ENCODE results near the gene NR3C2. TPM values are rescaled to one million over a fixed set of nuclear protein-coding genes. Genes with fewer than 3 reads are reported as not detected.

The NR3C2 gene
- total RNA-seq (ENCODE audit: unreplicated experiment), result 0.54 TPM
- long read RNA-seq, result 0 reads

- H3K36me3 Mint-ChIP-seq (ENCODE audit: low read depth, unreplicated experiment), result no peaks in the 10 kb centered on the region
- peak within 1 kb of the TSS; percentile 95 for H3K4me3 Mint-ChIP-seq (ENCODE audit: unreplicated experiment)
- H3K9me3 Mint-ChIP-seq (ENCODE audit: unreplicated experiment), result no peaks in the 10 kb centered on the region
- H3K4me1 Mint-ChIP-seq (ENCODE audit: unreplicated experiment), result peaks cover 8% of the 10 kb centered on the region
- no peak within 1 kb of the TSS for H3K27ac Mint-ChIP-seq (ENCODE audit: unreplicated experiment)
- peak; percentile 95 for DNase-seq (ENCODE audit: low spot score)
- TF ChIP-seq CTCF (IDR thresholded peaks at IDR 0.05; ENCODE audit: unreplicated experiment), result no peak
- H3K27me3 Mint-ChIP-seq (ENCODE audit: unreplicated experiment), result peaks cover 7% of the 10 kb centered on the region
These were observed at the start of gene NR3C2 for GRCh38 chr4:148441986-148442831. Gene NR3C2 (minus strand): TSS chr4:148442414.

GRCh38 chr4:148487181-148487580 is 45.0 kb upstream of the NR3C2 start:
- Mint-ChIP-seq H3K27me3 (ENCODE audit: unreplicated experiment) (no peaks in the 10 kb centered on the region), H3K36me3 (ENCODE audit: low read depth, unreplicated experiment) (no peaks in the 10 kb centered on the region)
- no peak for DNase-seq (ENCODE audit: low spot score)

GRCh38 chr4:148481636-148482035 is 39.4 kb upstream of the NR3C2 start:
- no peaks in the 10 kb centered on the region for H3K9me3 Mint-ChIP-seq (ENCODE audit: unreplicated experiment)
- H3K27me3 Mint-ChIP-seq (ENCODE audit: unreplicated experiment), result no peaks in the 10 kb centered on the region
- no peak for TF ChIP-seq CTCF (IDR thresholded peaks at IDR 0.05; ENCODE audit: unreplicated experiment)
- DNase-seq (ENCODE audit: low spot score), result no peak
- no peaks in the 10 kb centered on the region for H3K4me1 Mint-ChIP-seq (ENCODE audit: unreplicated experiment)
- no peaks in the 10 kb centered on the region for H3K36me3 Mint-ChIP-seq (ENCODE audit: low read depth, unreplicated experiment)
- no peak overlapping the region for H3K27ac Mint-ChIP-seq (ENCODE audit: unreplicated experiment)
- no peak overlapping the region for H3K4me3 Mint-ChIP-seq (ENCODE audit: unreplicated experiment)

More at GRCh38 chr4:148487181-148487580, 45.0 kb upstream of the NR3C2 start:
- TF ChIP-seq CTCF (IDR thresholded peaks at IDR 0.05; ENCODE audit: unreplicated experiment), result no peak
- no peak overlapping the region for H3K27ac Mint-ChIP-seq (ENCODE audit: unreplicated experiment)
- no peaks in the 10 kb centered on the region for H3K9me3 Mint-ChIP-seq (ENCODE audit: unreplicated experiment)
- no peaks in the 10 kb centered on the region for H3K4me1 Mint-ChIP-seq (ENCODE audit: unreplicated experiment)
- no peak overlapping the region for H3K4me3 Mint-ChIP-seq (ENCODE audit: unreplicated experiment)

DNA sequence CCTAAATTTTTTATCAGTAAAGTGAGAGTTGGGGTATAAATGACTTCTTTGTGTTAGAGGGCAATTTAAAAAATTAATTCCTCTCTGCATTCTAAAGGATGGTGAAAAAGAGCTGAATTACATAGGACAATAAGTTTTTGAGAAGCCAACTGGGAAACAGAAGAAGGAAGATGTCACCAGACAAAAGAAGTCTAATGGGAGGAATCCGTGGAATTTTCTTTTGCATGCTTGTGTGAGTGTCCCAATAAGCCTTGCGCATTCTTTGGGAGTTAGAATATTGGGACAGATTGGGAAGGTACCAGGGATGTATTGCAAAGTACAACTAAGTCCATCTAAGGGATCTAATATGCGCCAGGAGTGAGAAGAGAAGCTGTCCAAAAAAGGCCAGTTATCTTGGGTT is 35.1 kb upstream of the NR3C2 start:
- Mint-ChIP-seq H3K4me1 (ENCODE audit: unreplicated experiment) (no peaks in the 10 kb centered on the region), H3K27ac (ENCODE audit: unreplicated experiment) (no peak overlapping the region), H3K4me3 (ENCODE audit: unreplicated experiment) (no peak overlapping the region), H3K27me3 (ENCODE audit: unreplicated experiment) (no peaks in the 10 kb centered on the region), H3K36me3 (ENCODE audit: low read depth, unreplicated experiment) (no peaks in the 10 kb centered on the region), H3K9me3 (ENCODE audit: unreplicated experiment) (no peaks in the 10 kb centered on the region)
- no peak for TF ChIP-seq CTCF (IDR thresholded peaks at IDR 0.05; ENCODE audit: unreplicated experiment)
- DNase-seq (ENCODE audit: low spot score), result no peak

- no peaks in the 10 kb centered on the region for H3K36me3 Mint-ChIP-seq (ENCODE audit: low read depth, unreplicated experiment)
- DNase-seq (ENCODE audit: low spot score), result no peak
- no peak for TF ChIP-seq CTCF (IDR thresholded peaks at IDR 0.05; ENCODE audit: unreplicated experiment)
- no peak overlapping the region for H3K4me3 Mint-ChIP-seq (ENCODE audit: unreplicated experiment)
- no peaks in the 10 kb centered on the region for H3K27me3 Mint-ChIP-seq (ENCODE audit: unreplicated experiment)
- H3K9me3 Mint-ChIP-seq (ENCODE audit: unreplicated experiment), result no peaks in the 10 kb centered on the region
- no peaks in the 10 kb centered on the region for H3K4me1 Mint-ChIP-seq (ENCODE audit: unreplicated experiment)
- H3K27ac Mint-ChIP-seq (ENCODE audit: unreplicated experiment), result no peak overlapping the region
These were observed 27.7 kb upstream of the NR3C2 start for GRCh38 chr4:148469938-148470337.
